HG03457 (cell line): Measurements from ENCODE around the gene TNS2.
"Not testable (repeated sequence)": the region's sequence is repeated elsewhere in the genome, so short reads cannot be mapped to it uniquely, and the experiment has no call there.

Experiments
- ATAC-seq: cut with Tn5 transposase; IDR thresholded peaks from one replicate; pipeline ENCODE4 v1.9.1; 2021; ENCODE audit warnings: moderate number of reproducible peaks; ENCODE audit not compliant: unreplicated experiment

The TNS2 gene

DNA sequence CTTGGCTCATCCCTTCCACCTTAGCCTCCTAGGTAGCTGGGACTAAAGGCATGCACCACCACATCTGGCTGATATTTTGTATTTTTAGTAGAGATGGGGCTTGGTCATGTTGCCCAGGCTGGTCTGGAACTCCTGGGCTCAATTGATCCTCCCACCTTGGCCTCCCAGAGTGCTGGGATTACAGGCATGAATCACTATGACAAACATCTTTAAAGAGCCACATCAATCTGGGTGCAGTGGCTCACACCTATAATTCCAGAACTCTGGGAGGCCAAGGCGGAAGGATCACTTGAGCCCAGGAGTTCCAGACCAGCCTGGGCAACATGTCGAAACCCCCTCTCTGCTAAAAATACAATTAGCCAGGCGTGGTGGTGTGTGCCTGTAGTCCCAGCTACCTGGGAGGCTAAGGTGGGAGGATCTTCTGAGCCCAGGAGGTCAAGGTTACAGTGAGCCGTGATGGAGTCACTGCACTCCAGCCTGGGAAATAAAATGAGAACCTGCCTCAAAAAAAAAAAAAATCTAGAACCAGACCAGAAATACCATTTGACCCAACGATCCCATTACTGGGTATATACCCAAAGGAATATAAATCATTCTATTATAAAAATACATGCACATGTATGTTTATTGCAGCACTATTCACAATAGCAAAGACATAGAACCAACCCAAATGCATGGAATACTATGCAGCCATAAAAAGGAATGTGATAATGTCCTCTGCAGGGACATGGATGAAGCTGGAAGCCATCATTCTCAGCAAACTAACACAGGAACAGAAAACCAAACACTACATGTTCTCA lies 45.1 kb downstream of the TNS2 start:
- not testable (repeated sequence) for ATAC-seq

GRCh38 chr12:53095596-53095895 lies 45.7 kb downstream of the TNS2 start:
- not testable (repeated sequence) for ATAC-seq

- ATAC-seq, result no peak
These were observed 46.4 kb downstream of the TNS2 start for GRCh38 chr12:53096089-53096741.

GRCh38 chr12:53096759-53097158 lies 46.9 kb downstream of the TNS2 start:
- ATAC-seq, result no peak

DNA sequence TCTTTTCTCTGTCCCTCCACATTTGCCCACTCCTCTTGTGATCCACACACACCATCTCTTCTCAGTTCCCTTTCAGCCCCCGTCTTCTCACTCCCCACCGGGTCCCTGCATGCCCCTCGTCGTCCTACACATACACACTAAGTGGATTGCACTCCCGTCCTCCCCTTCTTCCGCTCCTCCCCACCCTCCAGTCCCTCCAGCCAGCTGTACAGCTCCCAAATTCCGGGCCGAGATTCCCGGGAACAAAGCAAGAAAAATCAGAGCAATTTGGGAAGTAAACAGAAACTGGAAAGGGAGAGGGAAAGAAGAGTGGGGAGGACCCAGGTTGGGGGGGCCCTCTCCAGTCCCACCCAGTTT lies 47.3 kb downstream of the TNS2 start:
- ATAC-seq, result no peak

DNA sequence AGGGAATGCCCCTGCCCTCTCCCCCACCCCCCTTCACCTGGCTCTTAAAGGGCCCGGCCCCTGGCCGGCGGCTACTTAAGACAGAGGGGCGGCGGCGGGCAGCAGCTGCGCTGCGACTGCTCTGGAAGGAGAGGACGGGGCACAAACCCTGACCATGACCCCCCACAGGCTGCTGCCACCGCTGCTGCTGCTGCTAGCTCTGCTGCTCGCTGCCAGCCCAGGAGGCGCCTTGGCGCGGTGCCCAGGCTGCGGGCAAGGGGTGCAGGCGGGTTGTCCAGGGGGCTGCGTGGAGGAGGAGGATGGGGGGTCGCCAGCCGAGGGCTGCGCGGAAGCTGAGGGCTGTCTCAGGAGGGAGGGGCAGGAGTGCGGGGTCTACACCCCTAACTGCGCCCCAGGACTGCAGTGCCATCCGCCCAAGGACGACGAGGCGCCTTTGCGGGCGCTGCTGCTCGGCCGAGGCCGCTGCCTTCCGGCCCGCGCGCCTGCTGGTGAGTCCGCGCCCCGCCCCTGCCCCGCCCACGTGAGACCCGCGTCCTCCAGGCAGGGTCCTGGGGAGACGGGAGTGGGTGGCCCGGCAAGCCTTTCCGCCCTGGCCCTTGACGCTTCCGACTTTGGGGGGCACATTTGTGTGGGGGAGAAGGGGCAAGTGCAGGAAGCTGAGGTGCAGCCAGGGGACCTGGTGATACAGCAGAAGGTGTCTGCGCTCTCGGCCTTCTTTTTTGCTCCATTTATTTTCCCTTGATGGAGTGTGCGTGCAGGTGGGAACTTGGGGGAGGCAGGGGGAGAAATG lies 47.9 kb downstream of the TNS2 start, which contains the start of gene IGFBP6:
IGFBP6 (plus strand) TSS at position 104 of the 790 bp plus-strand sequence; CDS start at position 155, 51 bp downstream.
- ATAC-seq, result no peak

GRCh38 chr12:53098354-53098981 lies 48.6 kb downstream of the TNS2 start:
- ATAC-seq, result no peak

DNA sequence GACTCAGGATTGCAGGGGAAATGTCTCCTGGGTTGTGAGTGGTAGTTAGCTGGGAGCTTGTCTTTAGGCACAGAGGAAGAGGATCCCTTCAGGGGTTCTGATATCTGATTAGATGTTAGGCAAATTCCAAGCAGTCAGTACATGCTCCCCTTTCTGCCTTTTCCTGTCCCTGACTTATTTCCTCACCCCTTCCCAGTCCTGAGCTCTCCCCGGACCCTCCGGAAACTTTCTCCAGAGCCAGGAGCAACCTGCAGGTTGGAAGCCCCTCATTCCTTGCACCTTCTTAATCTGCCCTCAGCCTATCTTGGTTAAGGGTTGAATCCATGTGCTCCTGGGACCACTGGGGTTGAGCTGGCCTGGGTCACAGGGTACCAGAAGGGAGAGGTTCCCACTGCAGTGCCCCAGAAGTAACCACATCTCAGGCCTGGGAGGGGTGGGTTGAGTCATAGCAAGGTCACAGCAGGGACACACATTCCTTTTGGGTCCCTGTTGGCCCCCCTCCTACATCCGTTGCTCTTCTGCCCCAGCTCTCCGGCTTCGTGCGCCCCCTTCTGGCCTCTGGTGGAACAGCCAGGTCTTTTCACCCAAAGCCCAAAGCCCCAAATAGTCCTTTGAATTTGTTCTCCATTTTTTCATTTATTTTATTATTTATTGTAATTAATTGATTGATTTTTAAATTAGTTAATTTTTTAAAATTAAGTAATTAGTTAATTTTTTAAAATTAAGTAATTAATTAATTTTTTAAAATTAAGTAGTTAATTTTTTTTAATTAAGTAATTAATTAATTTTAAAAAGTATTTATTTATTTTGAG lies 49.4 kb downstream of the TNS2 start:
- ATAC-seq, result no peak

GRCh38 chr12:53100466-53101151 lies 50.7 kb downstream of the TNS2 start:
- ATAC-seq, result no peak

GRCh38 chr12:53101266-53101665 lies 51.4 kb downstream of the TNS2 start:
- ATAC-seq, result no peak

DNA sequence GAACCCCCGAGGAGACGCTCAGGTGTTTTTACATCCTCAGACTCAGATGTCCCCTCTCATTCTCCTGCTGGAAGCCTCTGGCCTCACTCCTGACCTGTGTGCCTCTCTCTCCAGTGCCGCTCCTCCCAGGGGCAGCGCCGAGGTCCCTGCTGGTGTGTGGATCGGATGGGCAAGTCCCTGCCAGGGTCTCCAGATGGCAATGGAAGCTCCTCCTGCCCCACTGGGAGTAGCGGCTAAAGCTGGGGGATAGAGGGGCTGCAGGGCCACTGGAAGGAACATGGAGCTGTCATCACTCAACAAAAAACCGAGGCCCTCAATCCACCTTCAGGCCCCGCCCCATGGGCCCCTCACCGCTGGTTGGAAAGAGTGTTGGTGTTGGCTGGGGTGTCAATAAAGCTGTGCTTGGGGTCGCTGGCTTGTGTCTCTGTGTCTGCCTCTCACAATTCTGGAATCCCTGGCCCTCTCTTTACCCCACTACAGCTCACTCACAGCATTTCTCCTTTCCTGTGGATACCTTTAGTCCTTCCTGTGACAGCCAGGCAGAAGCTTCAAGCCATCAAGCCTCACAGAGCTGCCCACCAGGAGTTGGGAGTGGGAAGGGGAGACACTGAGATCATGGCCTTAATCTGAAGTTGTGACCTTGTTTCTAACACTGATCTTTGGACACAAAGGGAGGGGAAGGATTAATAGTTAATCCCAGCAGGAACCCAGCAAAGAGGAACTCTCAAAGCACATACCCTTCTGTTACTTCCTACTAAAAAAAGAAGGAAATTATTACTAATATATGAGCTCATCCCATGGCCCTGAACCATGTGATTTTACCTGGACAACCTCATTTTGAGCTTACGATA lies 52.3 kb downstream of the TNS2 start:
- no peak for ATAC-seq

DNA sequence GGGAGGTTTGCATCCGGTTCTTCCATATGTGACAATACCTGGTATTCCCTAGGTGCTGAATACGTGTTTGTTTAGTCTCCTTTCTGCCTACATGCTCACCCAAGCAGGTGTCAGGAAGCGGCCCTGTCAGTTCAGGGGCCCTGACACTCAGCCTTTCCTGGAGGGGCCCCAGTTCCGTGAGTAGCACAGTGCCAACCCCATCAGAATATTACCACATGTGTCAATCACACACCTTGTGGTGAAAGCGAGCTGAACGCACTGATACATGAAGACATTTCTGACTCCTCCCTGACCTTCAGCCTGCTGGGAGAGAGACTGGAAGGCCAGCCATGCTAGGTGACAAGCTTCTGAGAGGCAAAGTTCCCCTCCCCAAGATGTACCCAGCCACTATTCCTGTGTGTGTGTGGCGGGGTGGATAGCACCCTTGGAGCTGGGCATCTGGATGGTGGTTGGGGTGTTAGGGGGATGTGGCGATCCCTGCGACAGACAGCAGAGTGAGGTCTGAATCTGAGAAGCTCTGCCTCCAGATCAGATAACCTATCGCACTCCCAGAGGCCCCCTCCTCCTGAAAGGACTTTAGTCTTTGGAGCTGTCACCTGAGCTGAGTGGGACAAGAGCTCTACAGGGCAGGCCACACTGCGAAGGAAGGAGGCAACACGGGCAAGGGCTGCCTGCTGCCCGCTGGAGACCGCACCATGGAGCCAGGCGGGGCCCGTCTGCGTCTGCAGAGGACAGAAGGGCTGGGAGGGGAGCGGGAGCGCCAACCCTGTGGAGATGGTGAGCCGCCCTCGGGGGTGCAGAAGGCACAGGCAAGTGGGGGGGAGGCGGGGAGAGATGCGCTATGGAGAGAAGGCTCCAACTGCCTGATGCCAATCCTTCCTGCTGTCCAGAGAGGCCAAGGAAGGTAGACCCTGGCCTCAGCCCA lies 53.3 kb downstream of the TNS2 start, which contains the start of gene SOAT2:
SOAT2 (plus strand) TSS at position 604 of the 925 bp plus-strand sequence; CDS start at position 696, 92 bp downstream.
- no peak for ATAC-seq

GRCh38 chr12:53103860-53104305 lies 54.0 kb downstream of the TNS2 start:
- no peak for ATAC-seq

DNA sequence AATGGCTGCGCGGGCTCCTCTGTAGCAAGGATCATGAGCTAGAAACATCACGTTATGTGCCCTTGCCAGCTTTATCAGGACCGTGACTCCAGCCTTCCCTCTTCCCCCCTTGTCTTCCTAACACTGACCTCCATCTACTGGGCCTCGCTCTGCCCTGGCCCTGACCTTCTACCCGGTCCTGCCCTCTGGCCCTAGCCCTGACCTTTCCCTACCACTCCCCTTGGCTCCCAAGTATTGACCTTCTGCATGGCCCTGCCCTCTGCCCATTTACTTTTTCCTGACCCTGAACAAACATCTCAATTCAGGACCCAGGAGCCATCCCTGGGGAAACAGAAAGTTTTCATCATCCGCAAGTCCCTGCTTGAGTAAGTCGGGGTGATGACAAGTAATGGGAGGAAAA lies 55.4 kb downstream of the TNS2 start:
- ATAC-seq, result no peak

DNA sequence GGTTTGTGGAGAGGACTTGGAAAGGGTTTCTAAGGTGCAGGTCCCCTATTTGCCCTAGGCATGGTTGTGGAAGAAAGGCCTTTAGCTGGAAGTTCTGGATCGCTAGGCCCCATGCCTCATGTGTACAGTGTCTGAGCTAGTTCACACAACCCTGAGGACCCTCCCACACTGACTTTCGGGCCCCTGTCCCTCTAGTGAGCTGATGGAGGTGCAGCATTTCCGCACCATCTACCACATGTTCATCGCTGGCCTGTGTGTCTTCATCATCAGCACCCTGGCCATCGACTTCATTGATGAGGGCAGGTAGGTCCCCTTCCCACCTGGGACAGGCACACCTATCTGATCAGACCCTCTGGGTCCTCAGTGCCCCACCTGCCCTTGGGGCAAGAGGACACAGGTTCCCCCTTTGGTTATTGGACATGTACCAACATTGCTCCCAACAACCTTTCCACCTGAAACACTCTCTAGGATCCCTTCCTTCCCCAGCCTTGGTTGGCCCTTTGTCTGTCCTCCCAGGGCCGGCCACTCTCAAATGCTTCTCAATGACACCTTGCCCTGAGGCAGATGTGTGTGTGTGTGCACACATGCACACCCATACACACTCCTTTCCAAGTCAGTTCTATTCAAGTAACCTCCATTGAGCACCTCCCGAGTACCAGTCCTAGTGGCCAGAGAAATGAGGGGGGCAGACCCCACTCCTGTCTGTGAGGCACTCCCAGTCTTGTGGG lies 56.0 kb downstream of the TNS2 start:
- no peak for ATAC-seq

GRCh38 chr12:53107122-53107521 lies 57.3 kb downstream of the TNS2 start:
- no peak for ATAC-seq

- not testable (repeated sequence) for ATAC-seq
These were observed 62.6 kb downstream of the TNS2 start for GRCh38 chr12:53112431-53112830.
